Measurements from ENCODE around the gene CD163.

GRCh38 chr12:7483343-7483742 is 20.2 kb downstream of the CD163 start:
- TF ChIP-seq CTCF (IDR thresholded peaks at IDR 0.05) = no peak
- TF ChIP-seq TCF7L2 (IDR thresholded peaks at IDR 0.05; ENCODE audit: low read depth, low read length) = no peak

Data from Panc1 (cell line).